ENCODE measurements around the gene CDK6.

DNA sequence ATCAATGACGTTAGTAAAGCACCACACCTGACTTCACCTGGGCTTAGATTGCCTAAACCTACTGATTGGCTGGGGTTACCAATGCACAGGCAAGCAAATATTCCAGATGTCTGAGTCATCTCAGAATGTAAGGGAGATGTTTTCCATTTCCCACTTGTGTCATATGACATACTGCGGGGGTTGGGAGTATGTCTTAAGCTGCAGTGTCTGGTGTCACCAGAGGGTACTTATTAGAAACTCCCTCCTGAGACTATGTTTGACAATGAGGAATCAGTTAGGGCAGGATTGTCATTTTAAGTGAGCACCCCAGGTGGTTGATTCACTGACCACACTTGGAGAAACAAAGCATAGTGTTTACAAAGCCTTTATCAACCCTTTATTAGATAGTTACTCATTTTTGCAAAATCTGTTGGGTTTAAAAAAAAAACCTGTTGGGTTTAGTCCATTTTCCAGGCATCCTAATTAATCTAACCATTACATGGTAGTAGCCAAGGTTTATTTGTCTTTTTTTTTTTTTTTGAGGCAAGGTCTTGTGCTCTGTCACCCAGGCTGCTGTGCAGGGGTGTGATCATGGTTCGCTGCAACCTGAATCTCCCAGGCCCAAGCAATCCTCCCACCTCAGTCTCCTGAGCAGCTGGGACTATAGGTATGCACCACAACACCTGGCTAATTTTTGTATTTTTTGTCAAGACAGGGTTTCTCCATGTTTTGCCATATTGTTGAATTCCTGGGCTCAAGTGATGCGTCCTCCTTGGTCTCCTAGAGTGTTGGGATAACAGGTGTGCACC lies 72.5 kb downstream of the CDK6 start:
- TF ChIP-seq, protein P1, sequence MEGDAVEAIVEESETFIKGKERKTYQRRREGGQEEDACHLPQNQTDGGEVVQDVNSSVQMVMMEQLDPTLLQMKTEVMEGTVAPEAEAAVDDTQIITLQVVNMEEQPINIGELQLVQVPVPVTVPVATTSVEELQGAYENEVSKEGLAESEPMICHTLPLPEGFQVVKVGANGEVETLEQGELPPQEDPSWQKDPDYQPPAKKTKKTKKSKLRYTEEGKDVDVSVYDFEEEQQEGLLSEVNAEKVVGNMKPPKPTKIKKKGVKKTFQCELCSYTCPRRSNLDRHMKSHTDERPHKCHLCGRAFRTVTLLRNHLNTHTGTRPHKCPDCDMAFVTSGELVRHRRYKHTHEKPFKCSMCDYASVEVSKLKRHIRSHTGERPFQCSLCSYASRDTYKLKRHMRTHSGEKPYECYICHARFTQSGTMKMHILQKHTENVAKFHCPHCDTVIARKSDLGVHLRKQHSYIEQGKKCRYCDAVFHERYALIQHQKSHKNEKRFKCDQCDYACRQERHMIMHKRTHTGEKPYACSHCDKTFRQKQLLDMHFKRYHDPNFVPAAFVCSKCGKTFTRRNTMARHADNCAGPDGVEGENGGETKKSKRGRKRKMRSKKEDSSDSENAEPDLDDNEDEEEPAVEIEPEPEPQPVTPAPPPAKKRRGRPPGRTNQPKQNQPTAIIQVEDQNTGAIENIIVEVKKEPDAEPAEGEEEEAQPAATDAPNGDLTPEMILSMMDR (IDR thresholded peaks at IDR 0.05): no peak
- TF ChIP-seq POLR2A (IDR thresholded peaks at IDR 0.05): no peak

All from right lobe of liver (tissue), 4 donors.